ENCODE data around the gene KCNAB1.

KCNAB1 gene

DNA sequence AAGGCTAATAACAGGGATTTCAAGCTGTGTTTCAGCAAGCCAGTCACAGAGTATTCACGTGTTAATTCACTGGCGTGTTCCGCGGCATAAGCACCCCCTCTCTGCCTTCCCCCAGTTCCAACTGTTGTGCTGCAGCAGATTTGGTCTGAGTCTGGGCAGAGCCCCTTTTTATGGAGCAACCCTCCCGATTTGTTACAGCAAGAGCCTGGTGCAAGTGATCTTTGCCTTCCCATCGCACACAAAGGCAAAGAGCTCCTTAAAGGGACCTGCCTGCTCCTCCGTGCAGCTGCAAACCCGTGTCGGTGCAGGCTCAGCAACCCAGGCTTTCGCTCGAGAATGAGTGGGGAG, 170.5 kb downstream of the KCNAB1 start:
- TF ChIP-seq TAF1 (IDR thresholded peaks at IDR 0.05; ENCODE audit: borderline replicate concordance, insufficient read depth, low read length) (no peak), POLR2AphosphoS5 (IDR thresholded peaks at IDR 0.05; ENCODE audit: low read depth, low read length) (no peak), FOXP2 (optimal IDR thresholded peaks at IDR 0.05; ENCODE audit: borderline replicate concordance, extremely low read depth, extremely low read length, insufficient read depth) (no peak), SIN3A (IDR thresholded peaks at IDR 0.05; ENCODE audit: borderline replicate concordance, insufficient read depth, low read length) (no peak)
- TF ChIP-seq, protein P1, sequence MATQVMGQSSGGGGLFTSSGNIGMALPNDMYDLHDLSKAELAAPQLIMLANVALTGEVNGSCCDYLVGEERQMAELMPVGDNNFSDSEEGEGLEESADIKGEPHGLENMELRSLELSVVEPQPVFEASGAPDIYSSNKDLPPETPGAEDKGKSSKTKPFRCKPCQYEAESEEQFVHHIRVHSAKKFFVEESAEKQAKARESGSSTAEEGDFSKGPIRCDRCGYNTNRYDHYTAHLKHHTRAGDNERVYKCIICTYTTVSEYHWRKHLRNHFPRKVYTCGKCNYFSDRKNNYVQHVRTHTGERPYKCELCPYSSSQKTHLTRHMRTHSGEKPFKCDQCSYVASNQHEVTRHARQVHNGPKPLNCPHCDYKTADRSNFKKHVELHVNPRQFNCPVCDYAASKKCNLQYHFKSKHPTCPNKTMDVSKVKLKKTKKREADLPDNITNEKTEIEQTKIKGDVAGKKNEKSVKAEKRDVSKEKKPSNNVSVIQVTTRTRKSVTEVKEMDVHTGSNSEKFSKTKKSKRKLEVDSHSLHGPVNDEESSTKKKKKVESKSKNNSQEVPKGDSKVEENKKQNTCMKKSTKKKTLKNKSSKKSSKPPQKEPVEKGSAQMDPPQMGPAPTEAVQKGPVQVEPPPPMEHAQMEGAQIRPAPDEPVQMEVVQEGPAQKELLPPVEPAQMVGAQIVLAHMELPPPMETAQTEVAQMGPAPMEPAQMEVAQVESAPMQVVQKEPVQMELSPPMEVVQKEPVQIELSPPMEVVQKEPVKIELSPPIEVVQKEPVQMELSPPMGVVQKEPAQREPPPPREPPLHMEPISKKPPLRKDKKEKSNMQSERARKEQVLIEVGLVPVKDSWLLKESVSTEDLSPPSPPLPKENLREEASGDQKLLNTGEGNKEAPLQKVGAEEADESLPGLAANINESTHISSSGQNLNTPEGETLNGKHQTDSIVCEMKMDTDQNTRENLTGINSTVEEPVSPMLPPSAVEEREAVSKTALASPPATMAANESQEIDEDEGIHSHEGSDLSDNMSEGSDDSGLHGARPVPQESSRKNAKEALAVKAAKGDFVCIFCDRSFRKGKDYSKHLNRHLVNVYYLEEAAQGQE (IDR thresholded peaks at IDR 0.05; ENCODE audit: insufficient read depth in 1 of 2, low read depth in 2 of 2, low read length in 2 of 2): no peak

DNA sequence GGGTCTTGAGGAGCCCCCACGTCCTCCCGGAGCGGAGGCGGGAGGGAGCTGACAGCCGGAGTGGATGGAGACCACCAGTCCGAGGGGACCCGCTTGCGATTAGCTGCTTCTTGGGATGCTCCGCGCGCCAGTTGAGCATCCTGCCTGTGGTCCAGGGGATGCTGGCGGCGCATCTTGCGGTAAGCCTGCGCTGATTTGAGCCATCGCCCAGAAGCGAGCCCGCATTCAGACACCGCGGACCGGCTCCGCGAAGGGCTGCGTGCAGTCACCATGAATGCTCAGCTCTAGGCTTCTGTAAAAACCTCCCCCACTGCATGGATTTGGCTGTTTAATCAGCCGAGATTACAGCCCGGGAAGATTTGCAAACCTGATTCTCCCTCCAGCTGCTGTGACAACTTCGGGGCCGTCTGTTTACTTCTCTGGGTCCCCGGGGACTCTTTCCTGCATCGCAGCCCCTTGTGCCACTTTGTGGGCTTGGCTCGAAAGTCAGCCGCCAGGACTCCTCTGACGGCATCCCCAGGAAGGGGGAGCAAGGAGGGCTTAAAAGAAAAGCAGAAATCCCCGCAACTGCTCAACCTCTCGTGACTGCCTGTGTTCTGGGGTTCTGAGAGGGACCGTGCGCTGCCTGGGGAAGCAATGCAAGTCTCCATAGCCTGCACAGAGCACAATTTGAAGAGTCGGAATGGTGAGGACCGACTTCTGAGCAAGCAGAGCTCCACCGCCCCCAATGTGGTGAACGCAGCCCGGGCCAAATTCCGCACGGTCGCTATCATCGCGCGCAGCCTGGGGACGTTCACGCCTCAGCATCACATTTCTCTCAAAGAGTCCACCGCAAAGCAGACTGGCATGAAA, 171.1 kb downstream of the KCNAB1 start:
- TF ChIP-seq SIN3A (IDR thresholded peaks at IDR 0.05; ENCODE audit: borderline replicate concordance, insufficient read depth, low read length): no peak
- TF ChIP-seq, protein P1 (IDR thresholded peaks at IDR 0.05; ENCODE audit: insufficient read depth in 1 of 2, low read depth in 2 of 2, low read length in 2 of 2): no peak
- no peak for TF ChIP-seq TAF1 (IDR thresholded peaks at IDR 0.05; ENCODE audit: borderline replicate concordance, insufficient read depth, low read length)

DNA sequence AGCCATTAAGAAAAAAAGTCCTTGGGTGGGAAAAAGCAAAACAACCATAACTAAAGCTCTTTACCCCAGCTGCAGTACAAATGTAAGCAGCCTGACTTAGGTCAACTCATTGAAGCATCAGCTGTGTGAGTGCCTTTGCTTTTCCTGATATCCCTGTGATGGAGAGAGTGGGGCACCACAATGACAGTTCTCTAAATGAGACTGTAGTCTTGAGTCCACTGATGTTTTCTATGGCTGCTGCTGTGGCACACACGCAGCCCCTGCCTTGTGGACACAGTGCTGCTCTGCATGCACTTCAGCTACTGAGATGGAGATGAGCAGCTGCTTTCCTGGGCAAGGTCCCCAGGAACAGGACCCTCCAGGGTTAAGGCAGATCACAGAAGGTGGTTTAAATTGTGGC, 173.2 kb downstream of the KCNAB1 start:
- TF ChIP-seq, protein P1 (IDR thresholded peaks at IDR 0.05; ENCODE audit: insufficient read depth in 1 of 2, low read depth in 2 of 2, low read length in 2 of 2): no peak
- TF ChIP-seq FOXP2 (optimal IDR thresholded peaks at IDR 0.05; ENCODE audit: borderline replicate concordance, extremely low read depth, extremely low read length, insufficient read depth): no peak

DNA sequence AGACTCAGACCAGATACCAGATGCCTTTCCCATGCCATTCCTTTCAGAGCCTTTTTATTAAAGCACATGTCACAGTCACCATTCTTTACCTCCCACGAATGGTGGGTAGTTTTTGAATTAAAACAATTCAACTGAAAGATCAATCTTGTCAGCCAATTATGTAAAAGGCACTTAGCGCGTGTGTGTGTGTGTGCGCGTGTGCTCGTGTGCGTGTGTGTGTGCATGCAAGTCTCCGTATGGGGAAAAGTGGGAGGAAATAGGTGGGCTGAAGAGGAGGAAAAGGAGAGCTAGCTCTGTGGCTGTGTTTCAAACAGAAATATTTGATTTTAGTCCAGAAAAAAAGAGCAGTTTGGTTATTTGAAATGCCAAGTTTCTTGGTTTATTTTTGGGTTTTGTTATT, 177.2 kb downstream of the KCNAB1 start:
- TF ChIP-seq SIN3A (IDR thresholded peaks at IDR 0.05; ENCODE audit: borderline replicate concordance, insufficient read depth, low read length) (no peak), FOXP2 (optimal IDR thresholded peaks at IDR 0.05; ENCODE audit: borderline replicate concordance, extremely low read depth, extremely low read length, insufficient read depth) (no peak), POLR2AphosphoS5 (IDR thresholded peaks at IDR 0.05; ENCODE audit: low read depth, low read length) (no peak), TAF1 (IDR thresholded peaks at IDR 0.05; ENCODE audit: borderline replicate concordance, insufficient read depth, low read length) (no peak)
- TF ChIP-seq, protein P1 (IDR thresholded peaks at IDR 0.05; ENCODE audit: insufficient read depth in 1 of 2, low read depth in 2 of 2, low read length in 2 of 2): no peak

DNA sequence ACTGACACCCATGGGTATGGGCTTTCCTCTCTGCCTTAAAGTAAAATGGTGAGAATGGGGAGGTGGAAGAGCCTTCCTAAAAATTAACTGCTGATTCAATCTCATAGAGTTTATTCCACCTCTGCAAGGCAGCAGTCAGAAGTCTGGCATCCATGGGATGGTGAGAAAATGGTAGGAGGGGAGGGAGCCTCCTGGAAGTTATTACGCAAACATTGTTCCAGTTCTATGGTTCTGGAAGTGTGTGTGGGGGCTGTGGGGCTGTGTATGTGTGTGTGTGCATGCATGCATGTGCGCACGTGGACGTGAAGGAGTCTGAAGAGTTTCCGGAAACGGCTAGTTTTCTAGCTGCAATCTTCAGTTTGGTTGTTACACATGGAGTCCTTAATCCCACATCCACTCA, 177.6 kb downstream of the KCNAB1 start:
- no peak for TF ChIP-seq POLR2AphosphoS5 (IDR thresholded peaks at IDR 0.05; ENCODE audit: low read depth, low read length)

Measured in PFSK-1 (cell line).